ENCODE data around the gene PANX3.

Gene PANX3

GRCh38 chr11:124658986-124659385 lies 47.8 kb downstream of the PANX3 start:
- no peak for DNase-seq

DNA sequence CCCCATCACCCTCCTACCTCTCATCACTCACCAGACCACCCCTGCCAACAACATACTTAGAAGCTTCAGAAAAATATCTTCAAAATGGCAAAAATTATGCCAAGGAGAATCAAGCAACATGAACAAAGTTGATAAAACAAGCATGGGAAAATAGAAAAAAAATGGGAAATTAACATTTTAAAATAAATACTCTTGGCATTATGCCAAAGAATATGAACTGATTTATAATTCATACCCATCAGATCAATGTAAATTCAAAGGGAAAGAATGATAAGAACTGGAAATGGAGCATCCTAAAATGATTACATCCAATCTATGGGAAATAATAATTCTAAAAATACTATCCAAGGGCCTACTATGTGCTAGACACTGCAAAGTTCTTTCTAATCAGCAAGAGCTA lies 50.3 kb downstream of the PANX3 start:
- no peak for DNase-seq

- DNase-seq: no peak
Observed at GRCh38 chr11:124662106-124662505, 50.9 kb downstream of the PANX3 start.

DNA sequence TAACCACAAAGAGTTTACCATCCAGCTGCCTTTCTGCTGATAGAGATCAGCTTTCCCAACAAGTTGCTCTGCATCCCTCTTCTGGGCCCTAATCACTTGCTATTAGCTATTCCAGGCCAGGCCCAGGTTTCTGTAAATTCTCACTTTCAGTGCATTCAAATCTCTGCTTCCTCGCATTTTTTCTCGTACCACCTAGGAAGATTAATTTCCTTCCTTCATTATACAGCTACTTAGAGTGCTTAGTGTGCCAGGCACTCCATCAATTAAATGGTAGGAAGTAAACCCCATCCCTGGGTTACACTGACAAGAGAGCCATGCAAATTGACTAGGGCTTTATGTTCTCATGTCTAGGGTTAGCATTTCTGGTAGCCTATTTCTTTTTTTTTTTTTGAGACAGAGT lies 52.6 kb downstream of the PANX3 start:
- no peak for DNase-seq

GRCh38 chr11:124667601-124668000 lies 56.4 kb downstream of the PANX3 start:
- DNase-seq: no peak

- DNase-seq: peak in 1 of 2 donors; percentile 30
Observed at GRCh38 chr11:124669193-124669592, 58.0 kb downstream of the PANX3 start.

Measured in bone marrow (tissue), 2 donors.